Measurements from ENCODE around the gene TGFA.

- TF ChIP-seq EZH2 (IDR thresholded peaks at IDR 0.05; ENCODE audit: low read length) (no peak), CTCF (optimal IDR thresholded peaks at IDR 0.05 in 1 of 3, IDR thresholded peaks at IDR 0.05 in 1 of 3, conservative IDR thresholded peaks at IDR 0.05 in 1 of 3; ENCODE audit: extremely low read depth in 1 of 3, insufficient read depth in 2 of 3, low read length in 3 of 3) (no peak)
Observed at GRCh38 chr2:70570041-70570661, 16.5 kb upstream of the TGFA start.
